ENCODE results near the gene ATP5F1E. TPM values are rescaled to one million over a fixed set of nuclear protein-coding genes. Genes with fewer than 3 reads are reported as not detected.

Gene ATP5F1E
- total and polyA plus RNA-seq, 9 of the 15 experiments (the other 6 are each of a cell fraction or from before 2014, with no cell fraction given): 60.3 to 162 (median 113) TPM

- TF ChIP-seq ZNF609 (CRISPR knock-in tag; IDR thresholded peaks at IDR 0.05; ENCODE audit: borderline replicate concordance) (no peak), SRSF1 (IDR thresholded peaks at IDR 0.05; ENCODE audit: low read depth, low read length) (no peak), ZNF146 (CRISPR knock-in tag; IDR thresholded peaks at IDR 0.05; ENCODE audit: unreplicated experiment) (no peak), FOS (IDR thresholded peaks at IDR 0.05; ENCODE audit: extremely low read depth, insufficient read length) (no peak), CBX8 (IDR thresholded peaks at IDR 0.05; ENCODE audit: borderline replicate concordance, extremely low read depth, low read depth, low read length, poor library complexity, severe bottlenecking) (no peak), FOXO4 (CRISPR knock-in tag; IDR thresholded peaks at IDR 0.05) (no peak), ZFP30 (CRISPR knock-in tag; IDR thresholded peaks at IDR 0.05; ENCODE audit: borderline replicate concordance) (no peak), BRF1 (IDR thresholded peaks at IDR 0.05; ENCODE audit: borderline replicate concordance, extremely low read depth, insufficient read length) (no peak), TSC22D4 (tag; IDR thresholded peaks at IDR 0.05) (no peak), ZBTB8A (IDR thresholded peaks at IDR 0.05; ENCODE audit: partially characterized antibody) (no peak), KAT2B (IDR thresholded peaks at IDR 0.05; ENCODE audit: low read depth, low read length) (no peak), NR4A1 (CRISPR knock-in tag; IDR thresholded peaks at IDR 0.05) (no peak), NR4A1 (tag; IDR thresholded peaks at IDR 0.05) (peak; percentile 49; the same call in 1 of the 2 replicates), RHOXF2B (CRISPR knock-in tag; conservative IDR thresholded peaks at IDR 0.05) (no peak), HSF4 (CRISPR knock-in tag; IDR thresholded peaks at IDR 0.05; ENCODE audit: borderline replicate concordance) (no peak), TEAD1 (CRISPR knock-in tag; IDR thresholded peaks at IDR 0.05) (no peak), ZKSCAN3 (CRISPR knock-in tag; IDR thresholded peaks at IDR 0.05) (no peak), CLOCK (CRISPR knock-in tag; IDR thresholded peaks at IDR 0.05; ENCODE audit: borderline replicate concordance) (peak; percentile 8; the same call in 1 of the 2 replicates)
Observed at GRCh38 chr20:59010995-59011873, 20.9 kb downstream of the ATP5F1E start (continued).
